ENCODE measurements around the gene ZNF165.
"Not testable (repeated sequence)": the region's sequence is repeated elsewhere in the genome, so short reads cannot be mapped to it uniquely, and the experiment has no call there.

The ZNF165 gene

GRCh38 chr6:28080381-28080630 is at the start of gene ZNF165:
Gene ZNF165 (plus strand): TSS chr6:28080568. CDS start chr6:28085481, 4,913 bp downstream.
- not testable (repeated sequence) for DNase-seq (ENCODE audit: low read depth)

- no peak for DNase-seq (ENCODE audit: low read depth)
Measured at GRCh38 chr6:28053584-28053983, 26.8 kb upstream of the ZNF165 start.

GRCh38 chr6:28060405-28060804 is 20.0 kb upstream of the ZNF165 start:
- no peak for DNase-seq (ENCODE audit: low read depth)

- no peak for DNase-seq (ENCODE audit: low read depth)
Measured at GRCh38 chr6:28064272-28064671, 16.1 kb upstream of the ZNF165 start.

GRCh38 chr6:28068067-28068466 is 12.3 kb upstream of the ZNF165 start:
- no peak for DNase-seq (ENCODE audit: low read depth)

GRCh38 chr6:28070968-28071367 is 9.4 kb upstream of the ZNF165 start:
- DNase-seq (ENCODE audit: low read depth), result not testable (repeated sequence)

GRCh38 chr6:28078050-28078449 is 2.3 kb upstream of the ZNF165 start:
- no peak for DNase-seq (ENCODE audit: low read depth)

- no peak for DNase-seq (ENCODE audit: low read depth)
Measured at GRCh38 chr6:28078836-28079235, 1.5 kb upstream of the ZNF165 start.

GRCh38 chr6:28080631-28081485 is 490 bp downstream of the ZNF165 start:
- peak; percentile 78 for DNase-seq (ENCODE audit: low read depth)

- peak; percentile 29 for DNase-seq (ENCODE audit: low read depth)
Measured at GRCh38 chr6:28081486-28081751, 1.1 kb downstream of the ZNF165 start.

- DNase-seq (ENCODE audit: low read depth), result no peak
Measured at GRCh38 chr6:28082939-28083338, 2.6 kb downstream of the ZNF165 start.

GRCh38 chr6:28089054-28089453 is 8.7 kb downstream of the ZNF165 start:
- no peak for DNase-seq (ENCODE audit: low read depth)

- DNase-seq (ENCODE audit: low read depth), result no peak
Measured at GRCh38 chr6:28090917-28091586, 10.7 kb downstream of the ZNF165 start.

GRCh38 chr6:28102222-28102621 is 21.9 kb downstream of the ZNF165 start:
- DNase-seq (ENCODE audit: low read depth), result not testable (repeated sequence)

- not testable (repeated sequence) for DNase-seq (ENCODE audit: low read depth)
Measured at GRCh38 chr6:28102699-28103098, 22.3 kb downstream of the ZNF165 start.

GRCh38 chr6:28104392-28105244 is 24.2 kb downstream of the ZNF165 start:
- peak; percentile 72 for DNase-seq (ENCODE audit: low read depth)

GRCh38 chr6:28105245-28105639 is 24.9 kb downstream of the ZNF165 start:
- no peak for DNase-seq (ENCODE audit: low read depth)

- no peak for DNase-seq (ENCODE audit: low read depth)
Measured at GRCh38 chr6:28107506-28107905, 27.1 kb downstream of the ZNF165 start.

GRCh38 chr6:28111964-28112363 is 31.6 kb downstream of the ZNF165 start:
- no peak for DNase-seq (ENCODE audit: low read depth)

GRCh38 chr6:28115799-28116198 is 35.4 kb downstream of the ZNF165 start:
- DNase-seq (ENCODE audit: low read depth), result no peak

- DNase-seq (ENCODE audit: low read depth), result no peak
Measured at GRCh38 chr6:28117386-28118050, 37.1 kb downstream of the ZNF165 start.

- DNase-seq (ENCODE audit: low read depth), result no peak
Measured at GRCh38 chr6:28118217-28118616, 37.8 kb downstream of the ZNF165 start.

Data from activated gamma-delta T cell treated with anti-CD3 and anti-CD28 coated beads, Interleukin-2, amount 50 U/mL, for 16 hours (primary cell).